ENCODE results near the gene HOXB3. TPM values are rescaled to one million over a fixed set of nuclear protein-coding genes. Genes with fewer than 3 reads are reported as not detected.

Gene HOXB3
- total RNA-seq, 1 experiment from 2014 or later = 151 TPM

- CTCF ChIA-PET = no interaction called here
- Mint-ChIP-seq H3K4me1 (ENCODE audit: low read depth, unreplicated experiment) (peaks cover 39% of the 10 kb centered on the region), H3K27me3 (ENCODE audit: unreplicated experiment) (no peaks in the 10 kb centered on the region), H3K9me3 (ENCODE audit: low read depth, unreplicated experiment) (no peaks in the 10 kb centered on the region), H3K27ac (ENCODE audit: unreplicated experiment) (peak overlapping the region; percentile 66), H3K36me3 (ENCODE audit: insufficient read depth, unreplicated experiment) (peaks cover 86% of the 10 kb centered on the region), H3K4me3 (ENCODE audit: low read depth, unreplicated experiment) (no peak overlapping the region)
- intact Hi-C loops (cut with micrococcal nuclease; ENCODE audit: unreplicated experiment) = no loop called here
- BruUV-seq (replicated peaks) = no TSS peak
- TF ChIP-seq CTCF (IDR thresholded peaks at IDR 0.05; ENCODE audit: unreplicated experiment) = no peak
- no peak for DNase-seq
Measured at GRCh38 chr17:48571826-48572417, 18.1 kb downstream of the HOXB3 start.

GRCh38 chr17:48571024-48571818 lies 18.8 kb downstream of the HOXB3 start:
- intact Hi-C loops (cut with micrococcal nuclease; ENCODE audit: unreplicated experiment) = no loop called here
- no peak for DNase-seq
- Mint-ChIP-seq H3K9me3 (ENCODE audit: low read depth, unreplicated experiment) (no peaks in the 10 kb centered on the region), H3K27me3 (ENCODE audit: unreplicated experiment) (no peaks in the 10 kb centered on the region), H3K4me3 (ENCODE audit: low read depth, unreplicated experiment) (no peak overlapping the region), H3K36me3 (ENCODE audit: insufficient read depth, unreplicated experiment) (peaks cover 79% of the 10 kb centered on the region), H3K27ac (ENCODE audit: unreplicated experiment) (peak overlapping the region; percentile 66), H3K4me1 (ENCODE audit: low read depth, unreplicated experiment) (peaks cover 32% of the 10 kb centered on the region)
- CTCF ChIA-PET = no interaction called here
- TF ChIP-seq CTCF (IDR thresholded peaks at IDR 0.05; ENCODE audit: unreplicated experiment) = no peak
- no TSS peak for BruUV-seq (replicated peaks)

GRCh38 chr17:48570325-48571023 lies 19.6 kb downstream of the HOXB3 start:
- peak overlapping the region; percentile 66 for H3K27ac Mint-ChIP-seq (ENCODE audit: unreplicated experiment)
- CTCF ChIA-PET = interaction anchor here (0.5 kb wide), 1 partner anchor 219 kb away, joined by 5 read pairs; no protein-coding TSS in a partner anchor

More at GRCh38 chr17:48570325-48571023, 19.6 kb downstream of the HOXB3 start:
- DNase-seq = no peak
- H3K4me1 Mint-ChIP-seq (ENCODE audit: low read depth, unreplicated experiment) = peaks cover 32% of the 10 kb centered on the region
- intact Hi-C loops (cut with micrococcal nuclease; ENCODE audit: unreplicated experiment) = no loop called here
- H3K4me3 Mint-ChIP-seq (ENCODE audit: low read depth, unreplicated experiment) = no peak overlapping the region
- H3K36me3 Mint-ChIP-seq (ENCODE audit: insufficient read depth, unreplicated experiment) = peaks cover 72% of the 10 kb centered on the region
- BruUV-seq (replicated peaks) = no TSS peak
- no peak for TF ChIP-seq CTCF (IDR thresholded peaks at IDR 0.05; ENCODE audit: unreplicated experiment)
- H3K9me3 Mint-ChIP-seq (ENCODE audit: low read depth, unreplicated experiment) = no peaks in the 10 kb centered on the region
- H3K27me3 Mint-ChIP-seq (ENCODE audit: unreplicated experiment) = no peaks in the 10 kb centered on the region

Data from Calu3 (cell line).